Left lung (tissue), 10 donors: ENCODE results near the gene TANC1. TPM values are rescaled to one million over a fixed set of nuclear protein-coding genes. Genes with fewer than 3 reads are reported as not detected.
A peak's percentile ranks its signal among the peaks of the same experiment; 100 is the strongest.

Experiments
- ATAC-seq: fragments of 200-7000 bp; cut with Tn5 transposase; one replicate; pipeline ENCODE4 v1.9.1; 2020; ENCODE audit warnings: moderate library complexity
- DNase-seq, 4 donors: peaks; one replicate each; pipeline ENCODE4 v3.0.0-alpha.2; 2013 to 2020
- H3K27ac ChIP-seq, 2 donors: fragments of 200-600 bp; sonication (generic) in 1 of 2; one replicate each; pipeline versions ENCODE4 v1.5.0 to v1.8.0; 2020 to 2021
- H3K27me3 ChIP-seq, 2 donors: fragments of 200-600 bp; sonication (generic) in 1 of 2; one replicate each; pipeline versions ENCODE4 v1.5.0 to v1.8.0; 2020 to 2021
- H3K36me3 ChIP-seq, 2 donors: fragments of 200-600 bp; sonication (generic) in 1 of 2; one replicate each; pipeline versions ENCODE4 v1.5.0 to v1.8.0; 2020 to 2021
- H3K4me1 ChIP-seq, 2 donors: fragments of 200-600 bp; one replicate each; pipeline ENCODE4 v1.8.0; 2021
- H3K4me3 ChIP-seq, 2 donors: fragments of 200-600 bp; sonication (generic) in 1 of 2; one replicate each; pipeline versions ENCODE4 v1.5.0 to v1.8.0; 2020 to 2021; ENCODE audit warnings: mild to moderate bottlenecking in 1 of 2
- H3K9me3 ChIP-seq, 2 donors: fragments of 200-600 bp; sonication (generic) in 1 of 2; one replicate each; pipeline versions ENCODE4 v1.5.0 to v1.8.0; 2020 to 2021
- CTCF ChIP-seq, 2 donors: fragments of 200-600 bp; sonication (generic) in 1 of 2; IDR thresholded peaks; one replicate each; pipeline versions ENCODE4 v1.5.0 to v1.8.0; 2021; ENCODE audit warnings: antibody characterized with exemption in 2 of 2
- intact Hi-C, 2 donors: fragments of 100-400 bp; cut with DNase I; formaldehyde crosslinking; loops; one replicate each; pipeline versions ENCODE4 v1.11.2 to v1.14.2; 2022
- polyA plus RNA-seq, 6 donors: library from polyadenylated mRNA; unstranded; fragments of 120-200 nt; gene quantifications; one replicate each; pipeline ENCODE4 v1.2.1, GENCODE V29; 2013; ENCODE audit not compliant: insufficient read length in 6 of 6
- total RNA-seq, 2 donors: library from RNA; stranded (reverse); fragmentation: NEBNext Ultra II Directional; extraction: Animal tissue kit (Norgen Biotek cat#: 25700); gene quantifications; one replicate each; pipeline ENCODE4 v1.2.1, GENCODE V29; 2021
- donor health status: DM: no; HTN: yes; CAD: no.
- donor health status: DM: no; HTN: no; CAD: no.

The TANC1 gene
- total and polyA plus RNA-seq, 8 donors = 40.1 to 76.6 (median 53.3) TPM

- peaks cover 0 to 8% of the 10 kb centered on the region in 2 donors for H3K36me3 ChIP-seq
- DNase-seq = peak in 2 of 4 donors; percentile 51 to 53
- H3K4me1 ChIP-seq = peaks cover 0 to 18% of the 10 kb centered on the region in 2 donors
- H3K27ac ChIP-seq = no peak overlapping the region
- TF ChIP-seq CTCF (IDR thresholded peaks at IDR 0.05) = no peak
- no peak overlapping the region for H3K4me3 ChIP-seq
- no peak for ATAC-seq
- no peaks in the 10 kb centered on the region for H3K27me3 ChIP-seq
- intact Hi-C loops = no loop called here
- no peaks in the 10 kb centered on the region for H3K9me3 ChIP-seq
These were observed 196.6 kb downstream of the TANC1 start for GRCh38 chr2:159165048-159165447.

- no peaks in the 10 kb centered on the region for H3K27me3 ChIP-seq
- no peak for TF ChIP-seq CTCF (IDR thresholded peaks at IDR 0.05)
- no peaks in the 10 kb centered on the region for H3K9me3 ChIP-seq
- no peak overlapping the region for H3K4me3 ChIP-seq
- DNase-seq = no peak
- ATAC-seq = no peak
- no peak overlapping the region for H3K27ac ChIP-seq
- peaks cover 0 to 40% of the 10 kb centered on the region in 2 donors for H3K36me3 ChIP-seq
- intact Hi-C loops = no loop called here
- H3K4me1 ChIP-seq = peaks cover 0 to 7% of the 10 kb centered on the region in 2 donors
These were observed 200.3 kb downstream of the TANC1 start for GRCh38 chr2:159168707-159169106.

- peaks cover 0 to 44% of the 10 kb centered on the region in 2 donors for H3K36me3 ChIP-seq
- H3K9me3 ChIP-seq = no peaks in the 10 kb centered on the region
- peaks cover 0 to 4% of the 10 kb centered on the region in 2 donors for H3K4me1 ChIP-seq
- H3K27ac ChIP-seq = no peak overlapping the region
- H3K27me3 ChIP-seq = no peaks in the 10 kb centered on the region
- no peak for DNase-seq
- ATAC-seq = no peak
- intact Hi-C loops = no loop called here
- no peak for TF ChIP-seq CTCF (IDR thresholded peaks at IDR 0.05)
- H3K4me3 ChIP-seq = no peak overlapping the region
These were observed 200.7 kb downstream of the TANC1 start for GRCh38 chr2:159169187-159169586.

GRCh38 chr2:159172403-159172802, 204.0 kb downstream of the TANC1 start:
- H3K9me3 ChIP-seq = no peaks in the 10 kb centered on the region
- peaks cover 0 to 61% of the 10 kb centered on the region in 2 donors for H3K36me3 ChIP-seq
- no peaks in the 10 kb centered on the region for H3K4me1 ChIP-seq
- no peak for DNase-seq
- TF ChIP-seq CTCF (IDR thresholded peaks at IDR 0.05) = no peak
- ATAC-seq = no peak
- no peak overlapping the region for H3K27ac ChIP-seq
- no peaks in the 10 kb centered on the region for H3K27me3 ChIP-seq
- intact Hi-C loops = no loop called here
- H3K4me3 ChIP-seq = no peak overlapping the region

- intact Hi-C loops = no loop called here
- peaks cover 0 to 71% of the 10 kb centered on the region in 2 donors for H3K36me3 ChIP-seq
These were observed 206.3 kb downstream of the TANC1 start for GRCh38 chr2:159174759-159175158.

More at GRCh38 chr2:159174759-159175158, 206.3 kb downstream of the TANC1 start:
- no peaks in the 10 kb centered on the region for H3K9me3 ChIP-seq
- H3K27ac ChIP-seq = no peak overlapping the region
- TF ChIP-seq CTCF (IDR thresholded peaks at IDR 0.05) = no peak
- H3K4me3 ChIP-seq = no peak overlapping the region
- ATAC-seq (no peak), DNase-seq (no peak)
- H3K27me3 ChIP-seq = no peaks in the 10 kb centered on the region
- no peaks in the 10 kb centered on the region for H3K4me1 ChIP-seq
